Large intestine (tissue), 3 donors: ENCODE results near the gene BORCS6. TPM values are rescaled to one million over a fixed set of nuclear protein-coding genes. Genes with fewer than 3 reads are reported as not detected.
"Not testable (repeated sequence)": the region's sequence is repeated elsewhere in the genome, so short reads cannot be mapped to it uniquely, and the experiment has no call there.

Experiments
- DNase-seq, 2 donors: peaks; one replicate each; pipeline versions ENCODE4 v3.0.0 to v3.0.0-alpha.2; 2013
- H3K27ac ChIP-seq: one replicate; pipeline ENCODE4 v1.5.1; 2013; ENCODE audit warnings: low read length
- H3K27me3 ChIP-seq: 2 replicates; pipeline ENCODE4 v1.6.1; 2013; ENCODE audit warnings: low read length; ENCODE audit not compliant: control insufficient read depth, insufficient read depth
- H3K36me3 ChIP-seq: 2 replicates; pipeline ENCODE4 v1.6.1; 2013; ENCODE audit warnings: low read length; ENCODE audit not compliant: control insufficient read depth, insufficient read depth
- H3K4me1 ChIP-seq: one replicate; pipeline ENCODE4 v1.6.1; 2013; ENCODE audit warnings: low read length; ENCODE audit not compliant: control insufficient read depth, insufficient read depth
- H3K4me3 ChIP-seq: one replicate; pipeline ENCODE4 v1.5.1; 2013; ENCODE audit warnings: low read length
- H3K9me3 ChIP-seq: one replicate; pipeline ENCODE4 v1.6.1; 2013; ENCODE audit warnings: mild to moderate bottlenecking, low read depth, low read length, moderate library complexity; ENCODE audit not compliant: control insufficient read depth
- WGBS: methylation state at CpG from one replicate; pipeline ENCODE4 v1.1.5; 2013; ENCODE audit warnings: low lambda C conversion rate; ENCODE audit not compliant: insufficient coverage; 5-methylcytosine and 5-hydroxymethylcytosine counted together
- polyA plus RNA-seq: library from polyadenylated mRNA; unstranded; fragments of 120-200 nt; gene quantifications from one replicate; pipeline ENCODE4 v1.2.1, GENCODE V29; 2013

Gene BORCS6
- polyA plus RNA-seq, 1 donor, result 6.3 TPM

DNA sequence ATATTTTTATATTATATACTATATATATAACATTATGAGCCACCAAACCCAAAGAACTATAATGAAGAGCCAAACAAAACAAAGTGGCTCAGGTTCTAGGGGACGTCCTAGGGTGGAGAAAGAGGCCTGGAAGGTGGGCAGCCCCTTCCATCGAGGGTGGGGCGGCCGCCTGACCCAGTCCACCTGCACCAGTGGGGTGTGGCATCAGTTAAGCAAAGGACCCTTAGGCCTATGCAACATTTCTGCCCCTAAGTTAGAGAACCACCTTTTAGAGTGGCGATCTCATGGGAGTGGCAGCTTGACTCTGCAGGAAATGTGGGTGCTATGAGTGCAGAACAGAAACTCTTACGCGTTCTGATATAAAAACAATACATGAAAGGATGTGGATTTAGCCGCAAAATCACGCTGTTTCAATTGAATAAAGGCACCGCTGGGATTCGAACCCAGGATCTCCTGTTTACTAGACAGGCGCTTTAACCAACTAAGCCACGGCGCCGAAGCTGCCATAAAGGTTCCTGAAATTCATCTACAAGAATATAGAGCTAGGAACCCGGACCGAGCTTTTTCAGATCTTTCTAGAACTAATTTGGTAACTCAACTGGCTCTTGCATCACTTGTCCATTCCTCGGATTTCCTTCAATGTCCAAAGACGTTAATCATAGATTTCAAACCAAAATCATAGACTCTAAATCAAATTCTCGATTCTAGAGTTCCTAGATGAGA lies 36.0 kb upstream of the BORCS6 start:
- H3K36me3 ChIP-seq, result peaks cover 37% of the 10 kb centered on the region
- H3K4me3 ChIP-seq, result peak overlapping the region; percentile 46
- H3K27ac ChIP-seq, result peak overlapping the region; percentile 71
- DNase-seq, result peak in 1 of 2 donors; percentile 7
- no CpG with 5 or more reads among the region's 20 CpGs for WGBS
- H3K9me3 ChIP-seq, result no peaks in the 10 kb centered on the region
- no peaks in the 10 kb centered on the region for H3K27me3 ChIP-seq
- H3K4me1 ChIP-seq, result peaks cover 14% of the 10 kb centered on the region

DNA sequence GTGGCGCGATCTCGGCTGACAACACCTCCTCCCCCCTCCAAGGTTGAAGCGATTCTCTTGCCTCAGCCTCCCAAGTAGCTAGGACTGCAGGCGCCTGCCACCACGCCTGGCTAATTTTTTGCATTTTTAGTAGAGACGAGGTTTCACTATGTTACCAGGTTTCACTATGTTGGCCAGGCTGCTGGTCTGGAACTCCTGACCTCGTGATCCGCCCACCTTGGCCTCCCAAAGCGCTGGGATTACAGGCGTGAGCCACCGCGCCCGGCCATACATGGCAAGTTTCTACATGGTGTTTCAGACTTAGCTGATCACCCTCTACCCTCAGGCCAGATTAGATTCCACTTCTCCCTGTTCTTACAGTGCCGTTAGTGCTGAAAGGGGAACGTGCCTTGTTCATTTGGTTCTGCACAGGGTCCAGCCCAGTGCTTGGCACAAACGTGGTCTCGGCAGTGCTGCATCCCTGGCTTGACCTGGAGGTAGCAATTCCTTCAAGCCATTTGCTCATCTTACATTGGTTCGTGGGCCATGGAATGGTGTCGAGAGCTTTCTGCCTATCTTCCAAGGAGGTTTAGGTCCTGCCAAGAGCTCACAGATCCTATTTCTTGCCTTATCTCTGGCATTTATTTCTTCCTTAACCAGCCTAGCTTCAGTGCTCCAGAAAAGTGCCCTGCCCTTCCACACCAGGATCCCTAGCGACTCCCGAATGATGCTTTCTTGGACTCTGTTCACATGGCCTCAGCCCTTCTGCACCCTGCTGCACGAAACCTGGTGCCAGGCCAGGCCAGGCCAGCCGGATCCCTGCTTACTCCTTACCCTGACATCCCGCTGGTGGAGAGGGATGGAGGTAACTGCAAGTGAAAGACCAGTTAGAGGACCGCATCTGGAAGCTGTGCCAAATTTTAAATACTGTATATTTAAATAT lies 35.2 kb upstream of the BORCS6 start:
- WGBS, result no CpG with 5 or more reads among the region's 26 CpGs
- H3K9me3 ChIP-seq, result no peaks in the 10 kb centered on the region
- H3K36me3 ChIP-seq, result peaks cover 29% of the 10 kb centered on the region
- H3K4me1 ChIP-seq, result peaks cover 14% of the 10 kb centered on the region
- H3K4me3 ChIP-seq, result no peak overlapping the region
- H3K27me3 ChIP-seq, result no peaks in the 10 kb centered on the region
- no peak overlapping the region for H3K27ac ChIP-seq
- DNase-seq, result no peak

DNA sequence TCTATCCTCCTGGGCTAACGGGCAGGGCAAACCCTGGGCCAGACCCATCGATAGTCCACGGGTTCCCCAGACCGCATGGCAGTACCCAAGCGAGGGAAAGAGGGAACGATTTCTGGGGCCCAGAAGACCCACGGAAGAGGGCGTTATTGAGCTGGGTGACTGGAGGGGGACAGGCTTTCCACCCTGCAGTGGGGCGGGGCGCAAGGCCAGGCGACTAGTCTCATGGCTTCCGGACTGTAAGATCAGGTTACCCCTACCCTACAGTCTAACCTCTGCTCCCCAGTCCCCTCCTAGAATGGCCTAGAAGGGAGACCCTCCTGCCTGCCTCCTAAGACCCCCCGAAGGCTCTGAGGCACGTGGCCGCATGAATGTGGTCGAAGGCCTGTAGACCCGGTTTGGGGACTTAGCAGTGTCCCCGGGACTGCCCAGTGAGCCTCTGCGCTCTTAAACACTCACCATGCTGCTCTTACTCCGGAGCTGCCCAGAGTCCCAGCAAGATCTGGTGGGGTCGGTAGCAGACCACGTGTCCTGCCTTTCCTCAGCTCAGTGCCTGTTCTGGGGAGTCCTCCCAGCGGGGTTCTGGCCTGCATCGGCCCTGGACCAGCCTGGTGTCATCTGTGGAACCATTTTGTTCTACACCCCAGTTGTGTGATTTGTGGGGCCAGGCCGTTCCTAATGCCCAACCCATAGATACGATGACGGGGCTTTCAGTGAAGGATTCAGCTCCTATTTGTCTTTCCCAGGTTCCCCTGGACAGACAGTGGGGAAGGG lies 33.6 kb upstream of the BORCS6 start:
- H3K4me3 ChIP-seq, result peak overlapping the region; percentile 79
- DNase-seq, result peak; percentile 48 to 79
- H3K27ac ChIP-seq, result peak overlapping the region; percentile 94
- peaks cover 14% of the 10 kb centered on the region for H3K4me1 ChIP-seq
- no CpG with 5 or more reads among the region's 27 CpGs for WGBS
- H3K36me3 ChIP-seq, result peaks cover 13% of the 10 kb centered on the region
- no peaks in the 10 kb centered on the region for H3K27me3 ChIP-seq
- no peaks in the 10 kb centered on the region for H3K9me3 ChIP-seq

DNA sequence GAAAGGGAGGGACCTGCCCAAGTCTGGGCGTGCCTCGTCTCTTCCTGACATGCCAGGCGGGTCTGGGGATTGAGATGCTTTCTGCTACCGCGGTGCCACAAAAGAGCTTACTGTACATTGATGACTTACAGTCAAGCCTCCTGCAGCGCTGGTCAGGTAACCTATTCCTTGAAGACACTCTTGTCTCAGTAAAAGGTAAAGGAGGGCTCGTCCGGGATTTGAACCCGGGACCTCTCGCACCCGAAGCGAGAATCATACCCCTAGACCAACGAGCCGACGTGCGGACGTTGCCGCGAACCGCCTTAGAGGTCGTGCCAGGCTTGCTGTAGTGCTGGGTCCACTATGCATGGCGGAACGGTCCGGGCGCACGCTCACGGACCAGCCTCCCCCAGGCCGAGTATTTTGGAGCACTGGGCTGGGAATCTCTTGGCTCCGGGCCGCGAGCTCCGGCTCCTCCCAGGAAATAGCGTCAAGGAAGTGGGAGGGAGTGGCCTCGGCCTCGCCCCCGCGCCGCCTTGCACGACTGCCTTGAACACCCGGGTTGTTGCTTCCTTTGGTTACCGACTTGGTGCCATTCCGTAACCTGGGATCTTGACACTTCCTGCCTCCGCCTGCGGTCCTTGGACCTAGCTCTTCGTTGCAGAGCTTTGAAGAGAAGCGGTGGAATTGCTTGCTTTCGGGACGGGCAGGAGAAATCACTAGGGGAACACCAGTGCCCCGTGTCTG lies 32.8 kb upstream of the BORCS6 start:
- no CpG with 5 or more reads among the region's 49 CpGs for WGBS
- H3K27ac ChIP-seq, result peak overlapping the region; percentile 94

GRCh38 chr17:8222380-8222629 lies 32.3 kb upstream of the BORCS6 start:
- H3K36me3 ChIP-seq, result peaks cover 1% of the 10 kb centered on the region
- H3K4me3 ChIP-seq, result peak overlapping the region; percentile 79
- no peaks in the 10 kb centered on the region for H3K27me3 ChIP-seq
- peaks cover 18% of the 10 kb centered on the region for H3K4me1 ChIP-seq
- H3K9me3 ChIP-seq, result no peaks in the 10 kb centered on the region
- peak overlapping the region; percentile 94 for H3K27ac ChIP-seq
- no peak for DNase-seq
- no CpG with 5 or more reads among the region's 9 CpGs for WGBS

More for the DNA sequence above, 32.8 kb upstream of the BORCS6 start:
- Histone ChIP-seq H3K9me3 (no peaks in the 10 kb centered on the region), H3K27me3 (no peaks in the 10 kb centered on the region), H3K4me3 (peak overlapping the region; percentile 79), H3K36me3 (peaks cover 6% of the 10 kb centered on the region), H3K4me1 (peaks cover 20% of the 10 kb centered on the region)
- peak; percentile 91 to 93 for DNase-seq

DNA sequence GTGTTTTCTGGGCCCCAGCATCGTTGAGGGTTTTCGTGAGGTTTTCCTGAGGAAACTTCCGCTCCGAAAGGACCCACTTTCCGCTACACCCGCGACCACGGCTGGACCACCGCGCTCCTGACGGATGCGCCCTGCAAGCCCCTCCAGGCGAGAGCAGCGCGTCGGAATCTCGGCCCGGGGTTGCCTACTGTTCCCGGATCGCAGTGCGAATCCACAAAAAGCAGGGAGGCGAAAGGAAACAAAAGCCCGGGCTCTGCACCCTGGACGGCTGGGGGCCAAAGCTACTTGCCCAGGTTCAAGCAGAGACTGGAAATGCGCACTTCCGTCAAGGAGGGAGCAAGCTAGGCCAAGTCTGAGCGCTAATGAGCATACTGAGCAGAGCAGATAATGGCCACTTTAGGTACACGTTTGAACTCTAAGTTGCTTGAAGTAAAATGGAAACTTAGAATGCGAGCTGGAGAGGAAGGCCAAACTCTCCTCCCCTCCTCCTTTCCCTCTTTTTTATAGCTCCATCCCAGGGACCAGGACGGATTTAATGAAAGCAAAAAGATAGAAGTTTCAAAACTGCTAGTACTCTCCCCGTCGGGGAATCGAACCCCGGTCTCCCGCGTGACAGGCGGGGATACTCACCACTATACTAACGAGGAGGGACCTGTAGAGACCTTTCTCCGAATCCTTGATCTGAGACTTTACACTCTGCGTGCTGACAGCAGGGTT lies 31.8 kb upstream of the BORCS6 start:
- H3K27ac ChIP-seq, result peak overlapping the region; percentile 94
- no CpG with 5 or more reads among the region's 40 CpGs for WGBS
- peak; percentile 91 to 92 for DNase-seq
- H3K27me3 ChIP-seq, result no peaks in the 10 kb centered on the region
- peak overlapping the region; percentile 79 for H3K4me3 ChIP-seq
- no peaks in the 10 kb centered on the region for H3K36me3 ChIP-seq
- H3K9me3 ChIP-seq, result no peaks in the 10 kb centered on the region
- H3K4me1 ChIP-seq, result peaks cover 13% of the 10 kb centered on the region

DNA sequence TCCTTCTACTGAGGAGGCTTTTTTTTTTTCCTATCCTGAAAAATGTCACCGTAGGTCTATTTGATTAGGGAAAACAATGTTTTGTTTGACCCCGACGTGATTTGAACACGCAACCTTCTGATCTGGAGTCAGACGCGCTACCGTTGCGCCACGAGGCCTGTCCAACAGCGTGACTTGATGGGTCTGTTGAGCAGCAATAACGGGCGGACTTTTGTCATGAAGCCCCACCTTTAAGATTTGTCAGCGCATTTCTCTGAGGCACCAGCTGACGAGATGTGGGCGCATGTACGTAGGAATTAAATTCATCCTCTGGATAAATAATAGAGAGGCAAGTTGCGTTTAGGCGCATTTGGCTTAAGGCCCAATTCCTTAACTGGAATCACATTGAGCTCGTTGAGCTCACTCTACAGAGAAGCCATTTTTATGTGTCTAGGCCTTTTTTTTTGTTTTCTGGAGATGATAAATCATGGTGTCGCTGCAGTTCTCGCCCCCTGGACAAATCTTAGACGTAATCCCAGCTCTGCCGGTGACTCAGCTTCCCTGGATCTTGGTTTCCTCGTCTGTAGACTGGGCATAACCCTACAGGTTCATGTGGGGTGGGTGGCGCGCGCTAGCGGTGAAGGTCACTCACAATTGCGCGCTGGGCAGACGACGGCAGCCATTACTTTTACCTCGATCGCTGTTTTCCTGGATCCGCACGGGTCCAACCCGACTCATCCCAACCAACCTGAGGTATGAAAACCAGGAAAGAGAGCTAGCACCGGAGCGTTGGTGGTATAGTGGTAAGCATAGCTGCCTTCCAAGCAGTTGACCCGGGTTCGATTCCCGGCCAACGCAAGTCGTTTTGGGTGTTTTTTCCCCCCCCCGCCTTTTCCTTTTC lies 31.0 kb upstream of the BORCS6 start:
- 0% methylated on average over 2 of the region's 45 CpGs for WGBS
- H3K4me3 ChIP-seq, result peak overlapping the region; percentile 79
- no peaks in the 10 kb centered on the region for H3K36me3 ChIP-seq
- no peaks in the 10 kb centered on the region for H3K27me3 ChIP-seq
- peaks cover 13% of the 10 kb centered on the region for H3K4me1 ChIP-seq
- peak overlapping the region; percentile 94 for H3K27ac ChIP-seq
- peak; percentile 93 for DNase-seq
- no peaks in the 10 kb centered on the region for H3K9me3 ChIP-seq

- 83% methylated on average over 2 of the region's 15 CpGs for WGBS
- H3K4me1 ChIP-seq, DNase-seq, H3K9me3 ChIP-seq, H3K27ac ChIP-seq, H3K36me3 ChIP-seq, H3K4me3 ChIP-seq, H3K27me3 ChIP-seq: not testable (repeated sequence)
These were observed 24.0 kb upstream of the BORCS6 start for GRCh38 chr17:8214000-8214399.
